Fibroblast of lung (primary cell): ENCODE results near the gene FBLN1. TPM values are rescaled to one million over a fixed set of nuclear protein-coding genes. Genes with fewer than 3 reads are reported as not detected.
"Not testable (repeated sequence)": the region's sequence is repeated elsewhere in the genome, so short reads cannot be mapped to it uniquely, and the experiment has no call there.

Experiments
- DNase-seq, 2 donors: peaks; one replicate each; pipeline versions ENCODE4 v3.0.0 to v3.0.0-alpha.2; 2010; ENCODE audit warnings: low read depth in 2 of 2
- H2AFZ ChIP-seq: 2 replicates; pipeline ENCODE4 v1.5.1; 2012; ENCODE audit warnings: low read length, control low read depth, inconsistent platforms
- H3K27ac ChIP-seq: 2 replicates; pipeline ENCODE4 v1.5.1; 2011; ENCODE audit warnings: low read length, control low read depth; ENCODE audit not compliant: insufficient read depth
- H3K27me3 ChIP-seq: 2 replicates; pipeline ENCODE4 v1.5.1; 2011; ENCODE audit warnings: mild to moderate bottlenecking, low read length; ENCODE audit not compliant: control insufficient read depth, insufficient read depth
- H3K36me3 ChIP-seq: 2 replicates; pipeline ENCODE4 v1.5.1; 2011; ENCODE audit warnings: low read length; ENCODE audit not compliant: control insufficient read depth, insufficient read depth
- H3K4me1 ChIP-seq: 2 replicates; pipeline ENCODE4 v1.5.1; 2011; ENCODE audit warnings: low read length; ENCODE audit not compliant: control insufficient read depth, insufficient read depth; ENCODE audit errors: extremely low read depth
- H3K4me2 ChIP-seq: 2 replicates; pipeline ENCODE4 v1.5.1; 2011; ENCODE audit warnings: low read length, control low read depth; ENCODE audit not compliant: insufficient read depth; ENCODE audit errors: extremely low read depth
- H3K4me3 ChIP-seq, 4 experiments: fragments of 200-600 bp in 1 of 4; sonication (generic) in 1 of 4; replicated peaks in 1 of 4; 2 replicates each; pipeline ENCODE4 v1.5.1; 2011 to 2016; ENCODE audit warnings: low read length in 4 of 4, low read depth in 3 of 4, mild to moderate bottlenecking in 3 of 4, control low read depth in 2 of 4, inconsistent platforms in 1 of 4, mixed read lengths in 1 of 4; ENCODE audit not compliant: insufficient read depth in 1 of 4; ENCODE audit errors: control extremely low read depth in 1 of 4
- H3K79me2 ChIP-seq: 2 replicates; pipeline ENCODE4 v1.5.1; 2012; ENCODE audit warnings: mild to moderate bottlenecking, low read length, inconsistent platforms; ENCODE audit not compliant: control insufficient read depth, insufficient read depth
- H3K9ac ChIP-seq: 2 replicates; pipeline ENCODE4 v1.5.1; 2011; ENCODE audit warnings: mild to moderate bottlenecking, low read length, control low read depth; ENCODE audit not compliant: insufficient read depth
- H3K9me3 ChIP-seq: 2 replicates; pipeline ENCODE4 v1.5.1; 2012; ENCODE audit warnings: low read depth, low read length; ENCODE audit not compliant: control insufficient read depth, insufficient read depth
- H4K20me1 ChIP-seq: 2 replicates; pipeline ENCODE4 v1.5.1; 2011; ENCODE audit warnings: low read length; ENCODE audit not compliant: control insufficient read depth, insufficient read depth; ENCODE audit errors: extremely low read depth
- CTCF ChIP-seq, 2 donors: IDR thresholded peaks in 1 of 2; conservative IDR thresholded peaks in 1 of 2; 1 replicate in 1 of 2; 2 replicates in 1 of 2; pipeline ENCODE4 v1.5.1; 2011 to 2012; ENCODE audit warnings: low read length in 2 of 2, control low read depth in 1 of 2, inconsistent platforms in 1 of 2, low read depth in 1 of 2, mild to moderate bottlenecking in 1 of 2
- EZH2 ChIP-seq: IDR thresholded peaks from 2 replicates; pipeline ENCODE4 v1.5.1; 2012; ENCODE audit warnings: low read length, control low read depth, mild to moderate bottlenecking; ENCODE audit errors: missing control alignments
- polyA plus RNA-seq, 2 donors: library from polyadenylated mRNA; depleted of rRNA in 1 of 2; stranded (reverse) in 1 of 2; unstranded in 1 of 2; fragments of >200 nt; gene quantifications; 2 replicates each; pipeline ENCODE4 v1.2.1, GENCODE V29; 2011 to 2012; ENCODE audit warnings: missing spikeins in 1 of 2
- total RNA-seq: library from RNA; depleted of rRNA; stranded (reverse); fragments of >200 nt; gene quantifications from 2 replicates; pipeline ENCODE4 v1.2.1, GENCODE V29; 2014

Gene FBLN1
- total and polyA plus RNA-seq, 2 donors (not counting 1 experiment from before 2014, with no cell fraction given): 134 to 270 TPM

GRCh38 chr22:45541382-45541979, 38.8 kb downstream of the FBLN1 start:
- TF ChIP-seq CTCF (conservative IDR thresholded peaks at IDR 0.05 in 1 of 2, IDR thresholded peaks at IDR 0.05 in 1 of 2; ENCODE audit: low read depth in 1 of 2, low read length in 2 of 2): no peak
- TF ChIP-seq EZH2: no peak
- Histone ChIP-seq H3K9ac (no peak overlapping the region), H2AFZ (no peak overlapping the region), H3K27ac (no peak overlapping the region), H4K20me1 (no peaks in the 10 kb centered on the region), H3K36me3 (peaks cover 9% of the 10 kb centered on the region), H3K27me3 (peaks cover 3% of the 10 kb centered on the region), H3K4me1 (peaks cover 9% of the 10 kb centered on the region), H3K4me2 (no peak overlapping the region), H3K9me3 (no peaks in the 10 kb centered on the region), H3K4me3 (no peak overlapping the region), H3K79me2 (no peaks in the 10 kb centered on the region)
- no peak for DNase-seq

GRCh38 chr22:45542001-45542520, 39.4 kb downstream of the FBLN1 start:
- no peaks in the 10 kb centered on the region for H3K79me2 ChIP-seq
- H3K4me3 ChIP-seq: no peak overlapping the region
- no peaks in the 10 kb centered on the region for H3K9me3 ChIP-seq
- peaks cover 7% of the 10 kb centered on the region for H3K36me3 ChIP-seq
- H3K4me1 ChIP-seq: peaks cover 9% of the 10 kb centered on the region
- no peak overlapping the region for H3K4me2 ChIP-seq
- no peak overlapping the region for H3K9ac ChIP-seq
- no peak for DNase-seq
- TF ChIP-seq CTCF (conservative IDR thresholded peaks at IDR 0.05 in 1 of 2, IDR thresholded peaks at IDR 0.05 in 1 of 2; ENCODE audit: low read depth in 1 of 2, low read length in 2 of 2) (no peak), EZH2 (no peak)
- no peak overlapping the region for H2AFZ ChIP-seq
- H3K27me3 ChIP-seq: peaks cover 3% of the 10 kb centered on the region
- H3K27ac ChIP-seq: no peak overlapping the region
- no peaks in the 10 kb centered on the region for H4K20me1 ChIP-seq

GRCh38 chr22:45542736-45543135, 40.1 kb downstream of the FBLN1 start:
- H3K36me3 ChIP-seq, H4K20me1 ChIP-seq, H2AFZ ChIP-seq, H3K27ac ChIP-seq, H3K9me3 ChIP-seq, H3K9ac ChIP-seq, H3K4me1 ChIP-seq, H3K4me2 ChIP-seq, H3K79me2 ChIP-seq, H3K4me3 ChIP-seq, H3K27me3 ChIP-seq: not testable (repeated sequence)
- DNase-seq: peak in 1 of 2 donors; percentile 54
